ENCODE results near the gene CCDC141. TPM values are rescaled to one million over a fixed set of nuclear protein-coding genes. Genes with fewer than 3 reads are reported as not detected.

CCDC141 gene
- polyA plus RNA-seq, 2 of the 4 experiments (the other 2 are of a cell fraction) = not detected

GRCh38 chr2:178860551-178860950, 189.4 kb downstream of the CCDC141 start:
- WGBS (ENCODE audit: missing lambda C conversion rate) = 41% methylated on average over 3 of the region's 3 CpGs
- 0 out of 6 replicates have a peak, but pooled peaks of 1 of the 2 experiments have one; percentile 25 for ATAC-seq
- CTCF ChIA-PET = no interaction called here

GRCh38 chr2:178859730-178860129, 190.2 kb downstream of the CCDC141 start:
- Histone ChIP-seq H3K9me3 (no peaks in the 10 kb centered on the region), H3K4me1 (no peaks in the 10 kb centered on the region), H3K4me2 (no peak overlapping the region), H3K27ac (no peak overlapping the region), H3K4me3 (no peak overlapping the region)
- CTCF ChIA-PET = no interaction called here
- POLR2A ChIA-PET = no interaction called here
- TF ChIP-seq SMC3 (IDR thresholded peaks at IDR 0.05) = no peak
- no peak for TF ChIP-seq GATA3 (IDR thresholded peaks at IDR 0.05; ENCODE audit: borderline replicate concordance)
- TF ChIP-seq RARB (CRISPR knock-in tag; IDR thresholded peaks at IDR 0.05) = no peak
- no peak for TF ChIP-seq ELK1 (IDR thresholded peaks at IDR 0.05; ENCODE audit: low read depth, low read length)
- TF ChIP-seq ZSCAN20 (CRISPR knock-in tag; IDR thresholded peaks at IDR 0.05) = no peak
- TF ChIP-seq JUN (IDR thresholded peaks at IDR 0.05) = no peak
- TF ChIP-seq CBX2 (IDR thresholded peaks at IDR 0.05; ENCODE audit: borderline replicate concordance, low read depth) = no peak
- TF ChIP-seq EP300 (IDR thresholded peaks at IDR 0.05) = no peak
- no peak for TF ChIP-seq BHLHE40 (IDR thresholded peaks at IDR 0.05; ENCODE audit: low read depth, low read length)
- TF ChIP-seq CEBPB (IDR thresholded peaks at IDR 0.05) = no peak
- TF ChIP-seq KDM1A (IDR thresholded peaks at IDR 0.05; ENCODE audit: low read depth) = no peak
- TF ChIP-seq JUNB (IDR thresholded peaks at IDR 0.05) = no peak
- no peak for TF ChIP-seq MAFK (IDR thresholded peaks at IDR 0.05; ENCODE audit: partially characterized antibody)
- TF ChIP-seq RFX5 (IDR thresholded peaks at IDR 0.05) = no peak
- TF ChIP-seq NFE2L2 (conservative IDR thresholded peaks at IDR 0.05; ENCODE audit: low read length) = no peak
- no peak for TF ChIP-seq HOXB13 (CRISPR knock-in tag; IDR thresholded peaks at IDR 0.05; ENCODE audit: low read depth)
- TF ChIP-seq, protein P1, sequence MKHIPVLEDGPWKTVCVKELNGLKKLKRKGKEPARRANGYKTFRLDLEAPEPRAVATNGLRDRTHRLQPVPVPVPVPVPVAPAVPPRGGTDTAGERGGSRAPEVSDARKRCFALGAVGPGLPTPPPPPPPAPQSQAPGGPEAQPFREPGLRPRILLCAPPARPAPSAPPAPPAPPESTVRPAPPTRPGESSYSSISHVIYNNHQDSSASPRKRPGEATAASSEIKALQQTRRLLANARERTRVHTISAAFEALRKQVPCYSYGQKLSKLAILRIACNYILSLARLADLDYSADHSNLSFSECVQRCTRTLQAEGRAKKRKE (CRISPR knock-in tag; IDR thresholded peaks at IDR 0.05; ENCODE audit: low read depth) = no peak
- FAIRE-seq (no peak), DNase-seq (ENCODE audit: low read depth in 1 of 2, low spot score in 1 of 2) (no peak), ATAC-seq (no peak)
- WGBS (ENCODE audit: missing lambda C conversion rate) = 48% methylated on average over 2 of the region's 2 CpGs

More at GRCh38 chr2:178860551-178860950, 189.4 kb downstream of the CCDC141 start:
- FAIRE-seq (no peak), DNase-seq (ENCODE audit: low read depth in 1 of 2, low spot score in 1 of 2) (peak in 1 of 2 experiments; percentile 9)
- Histone ChIP-seq H3K9me3 (no peaks in the 10 kb centered on the region), H3K4me2 (no peak overlapping the region), H3K4me3 (no peak overlapping the region), H3K4me1 (no peaks in the 10 kb centered on the region), H3K27ac (no peak overlapping the region)
- POLR2A ChIA-PET = no interaction called here
- TF ChIP-seq HEYL (CRISPR knock-in tag; IDR thresholded peaks at IDR 0.05) = no peak
- no peak for TF ChIP-seq HOXA7 (CRISPR knock-in tag; IDR thresholded peaks at IDR 0.05)
- TF ChIP-seq RAD21 (conservative IDR thresholded peaks at IDR 0.05 in 1 of 2, IDR thresholded peaks at IDR 0.05 in 1 of 2) = no peak
- TF ChIP-seq, protein P2, sequence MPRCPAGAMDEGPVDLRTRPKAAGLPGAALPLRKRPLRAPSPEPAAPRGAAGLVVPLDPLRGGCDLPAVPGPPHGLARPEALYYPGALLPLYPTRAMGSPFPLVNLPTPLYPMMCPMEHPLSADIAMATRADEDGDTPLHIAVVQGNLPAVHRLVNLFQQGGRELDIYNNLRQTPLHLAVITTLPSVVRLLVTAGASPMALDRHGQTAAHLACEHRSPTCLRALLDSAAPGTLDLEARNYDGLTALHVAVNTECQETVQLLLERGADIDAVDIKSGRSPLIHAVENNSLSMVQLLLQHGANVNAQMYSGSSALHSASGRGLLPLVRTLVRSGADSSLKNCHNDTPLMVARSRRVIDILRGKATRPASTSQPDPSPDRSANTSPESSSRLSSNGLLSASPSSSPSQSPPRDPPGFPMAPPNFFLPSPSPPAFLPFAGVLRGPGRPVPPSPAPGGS (IDR thresholded peaks at IDR 0.05) = no peak
- no peak for TF ChIP-seq ELK1 (IDR thresholded peaks at IDR 0.05; ENCODE audit: low read depth, low read length)
- TF ChIP-seq CBX8 (IDR thresholded peaks at IDR 0.05) = no peak
- TF ChIP-seq NFE2L2 (conservative IDR thresholded peaks at IDR 0.05; ENCODE audit: low read length) = no peak
- TF ChIP-seq HMGXB4 (CRISPR knock-in tag; IDR thresholded peaks at IDR 0.05; ENCODE audit: borderline replicate concordance) = no peak
- TF ChIP-seq FOSB (CRISPR knock-in tag; IDR thresholded peaks at IDR 0.05) = no peak
- no peak for TF ChIP-seq ZNF302 (CRISPR knock-in tag; IDR thresholded peaks at IDR 0.05)
- TF ChIP-seq CHD2 (IDR thresholded peaks at IDR 0.05; ENCODE audit: low read length, partially characterized antibody) = no peak

All from A549 (cell line).